H9 (cell line): ENCODE data around the gene AACS. TPM values are rescaled to one million over a fixed set of nuclear protein-coding genes. Genes with fewer than 3 reads are reported as not detected.

Experiments used
- DNase-seq: peaks from one replicate; pipeline ENCODE4 v3.0.0-alpha.2; 2017
- H2AFZ ChIP-seq: one replicate; pipeline ENCODE4 v1.6.1; 2013; ENCODE audit warnings: mild to moderate bottlenecking, low read length, control low read depth, moderate library complexity
- H2AK5ac ChIP-seq: 2 replicates; pipeline ENCODE4 v1.6.1; 2013; ENCODE audit warnings: low read length, control low read depth, mixed read lengths; ENCODE audit not compliant: insufficient read length
- H2BK120ac ChIP-seq: one replicate; pipeline ENCODE4 v1.6.1; 2013; ENCODE audit warnings: low read depth, mild to moderate bottlenecking, low read length, control low read depth, inconsistent platforms; ENCODE audit not compliant: poor library complexity, severe bottlenecking
- H2BK12ac ChIP-seq: 2 replicates; pipeline ENCODE4 v1.6.1; 2013; ENCODE audit warnings: low read length, control low read depth, mixed read lengths, low read depth; ENCODE audit not compliant: insufficient read length
- H2BK15ac ChIP-seq: 2 replicates; pipeline ENCODE4 v1.6.1; 2013; ENCODE audit warnings: low read depth, low read length, control low read depth
- H2BK20ac ChIP-seq: one replicate; pipeline ENCODE4 v1.6.1; 2013; ENCODE audit warnings: low read depth, mild to moderate bottlenecking, low read length, control low read depth, inconsistent platforms; ENCODE audit not compliant: poor library complexity, severe bottlenecking
- H2BK5ac ChIP-seq: 2 replicates; pipeline ENCODE4 v1.6.1; 2013; ENCODE audit warnings: low read length, control low read depth, mixed read lengths; ENCODE audit not compliant: insufficient read length
- H3K14ac ChIP-seq: 2 replicates; pipeline ENCODE4 v1.6.1; 2013; ENCODE audit warnings: low read length, control low read depth; ENCODE audit not compliant: insufficient read depth
- H3K18ac ChIP-seq: 2 replicates; pipeline ENCODE4 v1.6.1; 2013; ENCODE audit warnings: low read depth, mild to moderate bottlenecking, mixed read lengths, low read length, control low read depth; ENCODE audit not compliant: insufficient read length
- H3K23ac ChIP-seq: 2 replicates; pipeline ENCODE4 v1.6.1; 2013; ENCODE audit warnings: low read length, control low read depth, mixed read lengths, low read depth; ENCODE audit not compliant: insufficient read length
- H3K23me2 ChIP-seq: 2 replicates; pipeline ENCODE4 v1.6.1; 2013; ENCODE audit warnings: low read depth, mild to moderate bottlenecking, mixed read lengths, low read length, control low read depth; ENCODE audit not compliant: insufficient read length, poor library complexity, severe bottlenecking
- H3K27ac ChIP-seq: 2 replicates; pipeline ENCODE4 v1.5.1; 2013; ENCODE audit warnings: low read length, control low read depth, mixed read lengths, low read depth; ENCODE audit not compliant: insufficient read length
- H3K27me3 ChIP-seq: 2 replicates; pipeline ENCODE4 v1.6.1; 2013; ENCODE audit warnings: low read length, control low read depth, inconsistent platforms; ENCODE audit not compliant: insufficient read depth
- H3K4ac ChIP-seq: 2 replicates; pipeline ENCODE4 v1.6.1; 2013; ENCODE audit warnings: low read depth, mild to moderate bottlenecking, control low read depth, inconsistent platforms, low read length, moderate library complexity
- H3K4me1 ChIP-seq: 2 replicates; pipeline ENCODE4 v1.6.1; 2013; ENCODE audit warnings: low read length, control low read depth, inconsistent platforms; ENCODE audit not compliant: insufficient read depth
- H3K4me2 ChIP-seq: 2 replicates; pipeline ENCODE4 v1.6.1; 2013; ENCODE audit warnings: low read length, control low read depth, mixed read lengths; ENCODE audit not compliant: insufficient read length, insufficient read depth
- H3K56ac ChIP-seq: 2 replicates; pipeline ENCODE4 v1.6.1; 2013; ENCODE audit warnings: low read depth, mild to moderate bottlenecking, mixed read lengths, low read length, control low read depth; ENCODE audit not compliant: insufficient read length
- H3K79me1 ChIP-seq: 2 replicates; pipeline ENCODE4 v1.6.1; 2013; ENCODE audit warnings: low read depth, mild to moderate bottlenecking, moderate library complexity, low read length, control low read depth, inconsistent platforms; ENCODE audit not compliant: insufficient read depth, poor library complexity, severe bottlenecking
- H3K79me2 ChIP-seq: 2 replicates; pipeline ENCODE4 v1.6.1; 2013; ENCODE audit warnings: low read length, control low read depth, inconsistent platforms; ENCODE audit not compliant: insufficient read depth
- H3K9ac ChIP-seq: 2 replicates; pipeline ENCODE4 v1.6.1; 2013; ENCODE audit warnings: low read length, control low read depth, mixed read lengths; ENCODE audit not compliant: insufficient read length; ENCODE audit errors: extremely low read depth
- H3K9me3 ChIP-seq: one replicate; pipeline ENCODE4 v1.6.1; 2013; ENCODE audit warnings: low read depth, low read length, inconsistent platforms; ENCODE audit not compliant: control insufficient read depth
- H3T11ph ChIP-seq: one replicate; pipeline ENCODE4 v1.6.1; 2013; ENCODE audit warnings: mild to moderate bottlenecking, low read length, control low read depth, inconsistent platforms
- H4K20me1 ChIP-seq: one replicate; pipeline ENCODE4 v1.6.1; 2013; ENCODE audit not compliant: control insufficient read depth, insufficient read length, insufficient read depth
- H4K5ac ChIP-seq: 2 replicates; pipeline ENCODE4 v1.6.1; 2013; ENCODE audit warnings: low read depth, mild to moderate bottlenecking, mixed read lengths, low read length, control low read depth; ENCODE audit not compliant: insufficient read length
- H4K8ac ChIP-seq: replicated peaks from 2 replicates; pipeline ENCODE4 v1.6.1; 2013; ENCODE audit warnings: low read length, control low read depth, mixed read lengths, low read depth; ENCODE audit not compliant: insufficient read length
- H4K91ac ChIP-seq: 2 replicates; pipeline ENCODE4 v1.6.1; 2013; ENCODE audit warnings: low read depth, mild to moderate bottlenecking, moderate library complexity, mixed read lengths, low read length, control low read depth; ENCODE audit not compliant: insufficient read length
- H3K27ac Mint-ChIP-seq, 3 experiments: 2 replicates in 2 of 3; 3 replicates in 1 of 3; pipeline ENCODE4 v1.8.0; 2020 to 2021; ENCODE audit warnings: mixed read lengths in 3 of 3, mild to moderate bottlenecking in 1 of 3, moderate library complexity in 1 of 3
- H3K27me3 Mint-ChIP-seq: 2 replicates; pipeline ENCODE4 v1.8.0; 2021; ENCODE audit warnings: low read depth, mild to moderate bottlenecking, moderate library complexity, mixed read lengths
- H3K36me3 Mint-ChIP-seq, 3 experiments: 2 replicates in 2 of 3; 3 replicates in 1 of 3; pipeline ENCODE4 v1.8.0; 2020 to 2021; ENCODE audit warnings: low read depth in 3 of 3, mixed read lengths in 3 of 3; ENCODE audit not compliant: insufficient read depth in 1 of 3
- H3K4me1 Mint-ChIP-seq, 2 experiments: 2 replicates each; pipeline ENCODE4 v1.8.0; 2020; ENCODE audit warnings: mixed read lengths in 2 of 2
- H3K4me3 Mint-ChIP-seq, 2 experiments: 2 replicates in 1 of 2; 3 replicates in 1 of 2; pipeline ENCODE4 v1.8.0; 2020 to 2021; ENCODE audit warnings: mild to moderate bottlenecking in 2 of 2, mixed read lengths in 2 of 2, moderate library complexity in 1 of 2
- H3K9me3 Mint-ChIP-seq, 2 experiments: 2 replicates in 1 of 2; 3 replicates in 1 of 2; pipeline ENCODE4 v1.8.0; 2020; ENCODE audit warnings: mild to moderate bottlenecking in 2 of 2, mixed read lengths in 2 of 2, moderate library complexity in 1 of 2
- CTCF ChIP-seq: fragments of 200-600 bp; sonication (generic); conservative IDR thresholded peaks from 3 replicates; pipeline ENCODE4 v1.8.0; 2021; ENCODE audit warnings: antibody characterized with exemption, mild to moderate bottlenecking
- WGBS: extraction: QIAGEN DNeasy Blood & Tissue Kit; methylation state at CpG from one replicate; pipeline ENCODE4 v1.1.7; 2013; ENCODE audit warnings: missing lambda C conversion rate, low lambda C conversion rate, mixed read lengths; ENCODE audit not compliant: insufficient read length; ENCODE audit errors: extremely low coverage; 5-methylcytosine and 5-hydroxymethylcytosine counted together
- total RNA-seq: library from RNA; stranded (reverse); gene quantifications from 2 replicates; pipeline ENCODE4 v1.2.1, GENCODE V29; 2021

AACS gene
- total RNA-seq, 1 experiment from 2014 or later = 35.0 TPM

- no peak overlapping the region for H3K23ac ChIP-seq
- H4K20me1 ChIP-seq = no peaks in the 10 kb centered on the region
- H3K4me2 ChIP-seq = no peak overlapping the region
- H3K4ac ChIP-seq = no peak overlapping the region
- H3K9me3 ChIP-seq = no peaks in the 10 kb centered on the region
- no peaks in the 10 kb centered on the region for H3K23me2 ChIP-seq
- H2BK12ac ChIP-seq = no peak overlapping the region
- H3K79me1 ChIP-seq = no peaks in the 10 kb centered on the region
- H4K5ac ChIP-seq = no peak overlapping the region
- H4K8ac ChIP-seq = no peak overlapping the region
- H3K18ac ChIP-seq = no peak overlapping the region
- no peaks in the 10 kb centered on the region for H3K4me1 ChIP-seq
- no peak overlapping the region for H4K91ac ChIP-seq
- no peak for DNase-seq
- H3K27ac ChIP-seq = no peak overlapping the region
- no peak overlapping the region for H3K56ac ChIP-seq
- H3K36me3 Mint-ChIP-seq = peaks cover 0 to 16% (median 3%) of the 10 kb centered on the region in 3 experiments; a peak in 3 of 7 replicates
- H2BK5ac ChIP-seq = no peak overlapping the region
- H3K79me2 ChIP-seq = no peaks in the 10 kb centered on the region
- peak overlapping the region in 1 of 3 experiments; percentile 35; a peak in 1 of 7 replicates for H3K27ac Mint-ChIP-seq
- H3K14ac ChIP-seq = no peak overlapping the region
- no peaks in the 10 kb centered on the region; the same call in 1 of the 2 replicates for H3K27me3 Mint-ChIP-seq
- H3K27me3 ChIP-seq = no peaks in the 10 kb centered on the region
- H2BK20ac ChIP-seq = no peak overlapping the region
- peaks cover 2% of the 10 kb centered on the region in 2 experiments; a peak in 1 of 4 replicates for H3K4me1 Mint-ChIP-seq
- no CpG with 5 or more reads among the region's 26 CpGs for WGBS
- TF ChIP-seq CTCF = no peak
- H3K9ac ChIP-seq = no peak overlapping the region
- H3K9me3 Mint-ChIP-seq = no peaks in the 10 kb centered on the region
- H2BK120ac ChIP-seq = no peak overlapping the region
- no peak overlapping the region for H2BK15ac ChIP-seq
- no peak overlapping the region for H2AFZ ChIP-seq
- no peak overlapping the region for H2AK5ac ChIP-seq
- no peak overlapping the region for H3K4me3 Mint-ChIP-seq
- H3T11ph ChIP-seq = no peak overlapping the region
Measured at GRCh38 chr12:125093681-125094330, 28.6 kb downstream of the AACS start.
